ES-I3 (cell line): ENCODE results near the gene GPS1.
A peak's percentile ranks its signal among the peaks of the same experiment; 100 is the strongest.

Experiments
- H3K36me3 ChIP-seq: 2 replicates; pipeline ENCODE4 v1.6.1; 2013; ENCODE audit warnings: mild to moderate bottlenecking, low read length, control low read depth, moderate library complexity; ENCODE audit not compliant: insufficient read depth
- H3K4me1 ChIP-seq: 2 replicates; pipeline ENCODE4 v1.6.1; 2013; ENCODE audit warnings: mild to moderate bottlenecking, control low read depth, low read length; ENCODE audit not compliant: insufficient read depth
- H3K9ac ChIP-seq: 2 replicates; pipeline ENCODE4 v1.6.1; 2013; ENCODE audit warnings: low read depth, mild to moderate bottlenecking, low read length, moderate library complexity
- H3K9me3 ChIP-seq: 2 replicates; pipeline ENCODE4 v1.6.1; 2013; ENCODE audit warnings: mild to moderate bottlenecking, low read length, moderate library complexity; ENCODE audit not compliant: control insufficient read depth, insufficient read depth

Gene GPS1

GRCh38 chr17:82018989-82019689 lies 32.6 kb upstream of the GPS1 start:
- Histone ChIP-seq H3K9me3 (no peaks in the 10 kb centered on the region), H3K4me1 (no peaks in the 10 kb centered on the region; the same call in 1 of the 2 replicates), H3K36me3 (no peaks in the 10 kb centered on the region)

GRCh38 chr17:82019690-82020571 lies 31.8 kb upstream of the GPS1 start:
- no peak overlapping the region for H3K9ac ChIP-seq
- H3K36me3 ChIP-seq: no peaks in the 10 kb centered on the region
- no peaks in the 10 kb centered on the region; the same call in 1 of the 2 replicates for H3K4me1 ChIP-seq
- H3K9me3 ChIP-seq: no peaks in the 10 kb centered on the region

More at GRCh38 chr17:82018989-82019689, 32.6 kb upstream of the GPS1 start:
- H3K9ac ChIP-seq: no peak overlapping the region

- H3K36me3 ChIP-seq: no peaks in the 10 kb centered on the region
- H3K4me1 ChIP-seq: no peaks in the 10 kb centered on the region; the same call in 1 of the 2 replicates
- H3K9ac ChIP-seq: no peak overlapping the region
- H3K9me3 ChIP-seq: no peaks in the 10 kb centered on the region
These were observed 31.1 kb upstream of the GPS1 start for GRCh38 chr17:82020572-82021106.

GRCh38 chr17:82021107-82021899 lies 30.4 kb upstream of the GPS1 start:
- Histone ChIP-seq H3K36me3 (no peaks in the 10 kb centered on the region), H3K9ac (peak overlapping the region; percentile 92; the same call in 1 of the 2 replicates), H3K9me3 (no peaks in the 10 kb centered on the region), H3K4me1 (no peaks in the 10 kb centered on the region; the same call in 1 of the 2 replicates)

GRCh38 chr17:82021900-82022309 lies 29.8 kb upstream of the GPS1 start:
- no peaks in the 10 kb centered on the region; the same call in 1 of the 2 replicates for H3K4me1 ChIP-seq
- H3K9me3 ChIP-seq: no peaks in the 10 kb centered on the region
- H3K9ac ChIP-seq: peak overlapping the region; percentile 92
- no peaks in the 10 kb centered on the region for H3K36me3 ChIP-seq

GRCh38 chr17:82022310-82022980 lies 29.3 kb upstream of the GPS1 start, which contains the start of gene CENPX:
Gene CENPX, minus strand, starts transcription at chr17:82022878. Its CDS starts 17 bp downstream, at chr17:82022861.
- no peaks in the 10 kb centered on the region for H3K36me3 ChIP-seq
- H3K9ac ChIP-seq: peak within 1 kb of the TSS; percentile 92
- H3K9me3 ChIP-seq: no peaks in the 10 kb centered on the region
- H3K4me1 ChIP-seq: no peaks in the 10 kb centered on the region; the same call in 1 of the 2 replicates

GRCh38 chr17:82022981-82023446 lies 28.7 kb upstream of the GPS1 start, which contains the start of gene LRRC45:
Gene LRRC45, plus strand, starts transcription at chr17:82023305. Its CDS starts 339 bp downstream, at chr17:82023644.
- no peaks in the 10 kb centered on the region for H3K36me3 ChIP-seq
- H3K9ac ChIP-seq: peak within 1 kb of the TSS; percentile 92
- no peaks in the 10 kb centered on the region; the same call in 1 of the 2 replicates for H3K4me1 ChIP-seq
- H3K9me3 ChIP-seq: no peaks in the 10 kb centered on the region

- H3K9ac ChIP-seq: peak overlapping the region; percentile 68
- no peaks in the 10 kb centered on the region for H3K36me3 ChIP-seq
- no peaks in the 10 kb centered on the region; the same call in 1 of the 2 replicates for H3K4me1 ChIP-seq
- H3K9me3 ChIP-seq: no peaks in the 10 kb centered on the region
These were observed 28.1 kb upstream of the GPS1 start for GRCh38 chr17:82023447-82024241.

GRCh38 chr17:82024859-82025258 lies 26.8 kb upstream of the GPS1 start:
- Histone ChIP-seq H3K4me1 (no peaks in the 10 kb centered on the region; the same call in 1 of the 2 replicates), H3K36me3 (no peaks in the 10 kb centered on the region), H3K9me3 (no peaks in the 10 kb centered on the region), H3K9ac (no peak overlapping the region)

GRCh38 chr17:82025401-82026107 lies 26.1 kb upstream of the GPS1 start:
- no peak overlapping the region for H3K9ac ChIP-seq
- H3K4me1 ChIP-seq: no peaks in the 10 kb centered on the region; the same call in 1 of the 2 replicates

GRCh38 chr17:82028246-82028645 lies 23.5 kb upstream of the GPS1 start:
- Histone ChIP-seq H3K9ac (no peak overlapping the region), H3K9me3 (no peaks in the 10 kb centered on the region), H3K4me1 (peaks cover 2% of the 10 kb centered on the region; the same call in 1 of the 2 replicates), H3K36me3 (no peaks in the 10 kb centered on the region)

More at GRCh38 chr17:82025401-82026107, 26.1 kb upstream of the GPS1 start:
- H3K36me3 ChIP-seq: no peaks in the 10 kb centered on the region
- no peaks in the 10 kb centered on the region for H3K9me3 ChIP-seq

GRCh38 chr17:82028966-82029365 lies 22.7 kb upstream of the GPS1 start:
- Histone ChIP-seq H3K36me3 (no peaks in the 10 kb centered on the region), H3K4me1 (peaks cover 2% of the 10 kb centered on the region; the same call in 1 of the 2 replicates), H3K9me3 (no peaks in the 10 kb centered on the region), H3K9ac (no peak overlapping the region)
